GM18873 (cell line): ENCODE measurements around the gene SLC26A8.
A peak's percentile ranks its signal among the peaks of the same experiment; 100 is the strongest.
"Not testable (repeated sequence)": the region's sequence is repeated elsewhere in the genome, so short reads cannot be mapped to it uniquely, and the experiment has no call there.

ENCODE experiments used
- ATAC-seq: cut with Tn5 transposase; IDR thresholded peaks from one replicate; pipeline ENCODE4 v1.9.1; 2021; ENCODE audit warnings: mild to moderate bottlenecking, moderate library complexity, moderate number of reproducible peaks; ENCODE audit not compliant: unreplicated experiment, low FRiP score

The SLC26A8 gene

DNA sequence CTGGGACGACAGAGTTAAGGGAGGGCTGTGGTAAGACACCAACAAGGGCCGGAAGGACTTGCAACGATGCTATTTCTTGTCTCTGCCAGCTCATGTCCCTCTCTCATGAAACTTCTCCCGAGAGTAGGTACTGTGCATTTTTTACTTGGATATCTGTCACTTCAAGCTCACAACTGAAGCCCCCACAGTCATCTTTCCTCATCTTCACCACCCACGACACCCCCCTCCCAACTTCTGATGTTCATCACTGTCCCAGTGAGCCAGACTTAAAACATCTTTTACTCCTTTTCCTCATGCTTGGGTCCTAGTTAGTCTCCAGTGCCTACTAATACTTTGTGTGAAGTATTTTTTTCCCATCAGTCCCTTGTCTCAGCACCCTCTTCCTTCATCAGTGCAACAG lies 68.9 kb downstream of the SLC26A8 start:
- no peak for ATAC-seq

DNA sequence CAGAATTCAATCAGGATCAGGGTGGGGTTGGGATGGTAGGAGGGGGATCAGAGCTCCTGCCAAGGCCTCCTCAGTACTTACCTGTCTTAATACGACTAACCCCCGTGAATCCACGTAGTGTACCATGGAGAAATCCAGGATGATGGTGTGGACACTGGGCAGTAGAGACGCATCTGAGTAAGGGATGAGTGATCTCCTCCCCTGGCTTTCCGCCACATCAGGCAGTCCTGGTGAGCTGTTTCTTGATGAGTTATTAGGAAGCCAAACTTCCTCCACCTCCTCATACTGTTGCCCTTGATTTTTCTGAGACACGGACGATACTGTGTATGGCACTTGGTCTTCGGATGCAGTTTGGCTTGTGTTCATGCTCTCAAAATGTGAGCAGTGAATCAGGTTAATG lies 69.4 kb downstream of the SLC26A8 start:
- ATAC-seq: no peak

DNA sequence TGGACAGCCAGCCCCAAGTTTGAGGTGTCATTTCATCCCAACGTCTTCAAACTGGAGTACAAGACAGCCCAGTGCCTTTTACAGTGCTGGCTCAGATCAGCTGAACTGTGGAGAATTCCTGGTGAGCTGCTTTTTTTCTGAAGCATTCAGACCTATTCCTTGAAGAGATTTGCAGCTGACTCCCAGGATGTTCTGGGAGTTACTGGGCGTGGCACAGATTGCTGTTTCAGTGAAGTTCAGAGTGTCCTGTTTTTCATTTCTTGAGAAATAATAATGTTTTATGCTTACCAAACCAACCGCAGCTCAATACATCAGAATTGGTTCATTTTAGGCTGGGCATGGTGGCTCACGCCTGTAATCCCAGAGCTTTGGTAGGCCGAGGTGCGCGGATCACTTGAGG lies 70.1 kb downstream of the SLC26A8 start:
- no peak for ATAC-seq

DNA sequence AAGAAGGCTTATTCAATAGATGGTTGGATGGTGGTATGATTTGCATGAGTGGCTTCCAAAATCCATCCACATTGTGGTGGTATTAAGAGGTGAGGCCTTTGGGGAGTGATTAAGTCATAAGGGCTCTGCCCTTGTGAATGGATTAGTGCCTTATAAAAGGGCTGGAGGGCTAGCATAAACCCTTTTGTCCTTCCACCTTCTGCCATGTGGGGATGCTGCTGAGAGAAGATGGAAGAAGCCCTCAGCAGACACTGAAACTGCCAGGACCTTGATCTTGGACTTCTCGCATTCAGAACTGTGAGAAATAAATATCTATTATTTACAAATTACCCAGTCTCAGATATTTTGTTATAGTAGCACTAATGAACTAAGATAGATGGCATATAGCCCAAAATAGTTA lies 75.7 kb downstream of the SLC26A8 start:
- ATAC-seq: no peak

DNA sequence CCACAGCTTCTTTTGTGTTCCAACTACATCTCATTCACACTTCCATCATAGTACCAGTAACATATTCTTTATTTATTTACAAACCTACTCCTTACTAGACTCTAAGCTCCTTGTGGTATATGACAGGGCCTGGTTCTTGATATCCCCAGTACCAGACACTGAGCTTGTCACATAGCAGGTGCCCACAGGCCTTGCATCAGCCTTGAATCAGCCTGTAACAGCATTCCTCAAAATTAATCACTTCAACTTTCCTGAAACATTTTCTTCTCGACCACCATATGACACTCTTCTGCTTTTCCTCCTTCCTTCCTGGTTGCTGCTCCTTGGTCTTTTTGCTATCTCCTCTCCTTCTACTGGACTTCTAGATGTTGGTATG lies 78.8 kb downstream of the SLC26A8 start:
- no peak for ATAC-seq

DNA sequence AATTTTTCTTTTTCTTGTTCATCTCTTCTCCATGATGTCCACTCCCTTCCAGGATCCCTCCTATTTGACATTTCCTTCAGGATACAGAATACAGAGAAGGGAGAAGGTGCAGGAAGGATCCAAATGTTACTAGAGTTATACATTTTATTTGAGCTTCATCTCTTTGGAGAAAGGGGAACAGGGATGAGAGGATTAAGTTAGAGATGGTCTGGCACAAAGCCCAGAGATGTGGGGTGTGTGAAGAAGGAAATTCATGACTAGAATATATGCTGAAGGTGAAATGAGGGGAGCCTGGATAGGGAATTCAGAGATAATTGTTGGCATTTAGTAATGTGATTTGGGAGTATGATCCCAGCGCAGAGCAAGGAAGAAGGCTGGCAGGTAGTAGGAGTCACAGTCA lies 81.1 kb downstream of the SLC26A8 start:
- no peak for ATAC-seq

DNA sequence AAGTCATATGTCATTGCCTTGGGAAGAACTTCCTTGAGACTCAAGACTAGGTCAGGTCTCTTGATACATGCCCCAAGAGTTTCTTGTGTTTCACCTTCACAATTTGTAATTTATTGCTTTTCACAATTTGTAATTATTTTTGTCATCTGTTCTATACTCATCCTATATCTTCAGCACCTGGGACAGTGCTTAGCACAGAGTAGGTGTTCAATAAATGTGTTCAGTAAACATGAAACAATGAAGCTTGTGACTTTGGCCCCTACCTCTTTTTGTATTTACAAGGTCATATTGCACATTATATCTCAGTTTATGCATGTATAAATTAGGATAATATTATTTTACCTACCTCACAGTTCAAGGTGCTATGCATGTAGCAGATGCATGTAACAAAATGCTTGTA lies 82.1 kb downstream of the SLC26A8 start:
- no peak for ATAC-seq

DNA sequence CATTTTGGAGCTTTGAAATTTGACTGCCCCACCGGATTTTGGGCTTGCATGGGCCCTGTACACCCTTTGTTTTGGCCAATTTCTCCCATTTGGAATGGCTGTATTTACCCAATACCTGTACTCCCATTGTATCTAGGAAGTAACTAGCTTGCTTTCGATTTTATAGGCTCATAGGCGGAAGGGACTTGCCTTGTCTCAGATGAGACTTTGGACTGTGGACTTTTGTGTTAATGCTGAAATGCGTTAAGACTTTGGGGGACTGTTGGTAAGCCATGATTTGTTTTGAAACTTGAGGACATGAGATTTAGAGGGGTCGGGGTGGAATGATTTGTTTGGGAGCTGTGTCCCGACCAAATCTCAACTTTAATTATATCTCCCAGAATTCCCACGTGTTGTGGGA lies 83.3 kb downstream of the SLC26A8 start:
- not testable (repeated sequence) for ATAC-seq

DNA sequence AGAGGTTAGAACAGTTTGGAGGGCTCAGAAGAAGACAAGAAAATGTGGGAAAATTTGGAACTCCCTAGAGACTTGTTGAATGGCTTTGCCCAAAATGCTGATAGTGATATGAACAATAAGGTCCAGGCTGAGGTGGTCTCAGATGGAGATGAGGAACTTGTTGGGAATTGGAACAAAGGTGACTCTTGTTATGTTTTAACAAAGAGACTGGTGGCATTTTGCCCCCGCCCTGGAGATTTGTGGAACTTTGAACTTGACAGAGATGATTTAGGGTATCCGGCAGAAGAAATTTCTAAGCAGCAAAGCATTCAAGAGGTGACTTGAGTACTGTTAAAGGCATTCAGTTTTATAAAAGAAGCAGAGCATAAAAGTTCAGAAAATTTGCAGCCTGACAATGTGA lies 84.4 kb downstream of the SLC26A8 start:
- ATAC-seq: not testable (repeated sequence)

DNA sequence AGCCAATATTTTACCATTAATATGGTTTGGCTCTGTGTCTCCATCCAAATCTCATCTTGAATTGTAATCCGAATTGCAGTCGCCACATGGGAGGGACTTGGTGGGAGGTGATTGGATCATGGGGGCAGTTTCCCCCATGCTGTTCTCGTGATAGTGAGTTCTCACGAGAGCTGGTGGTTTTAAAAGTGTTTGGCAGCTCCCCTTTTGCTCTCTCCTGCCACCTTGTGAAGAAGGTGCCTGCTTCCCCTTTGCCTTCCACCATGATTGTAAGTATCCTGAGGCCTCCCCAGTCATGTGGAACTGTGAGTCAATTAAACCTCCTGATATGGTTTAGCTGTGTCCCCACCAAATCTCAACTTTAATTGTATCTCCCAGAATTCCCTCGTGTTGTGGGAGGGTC lies 85.2 kb downstream of the SLC26A8 start:
- ATAC-seq: not testable (repeated sequence)

DNA sequence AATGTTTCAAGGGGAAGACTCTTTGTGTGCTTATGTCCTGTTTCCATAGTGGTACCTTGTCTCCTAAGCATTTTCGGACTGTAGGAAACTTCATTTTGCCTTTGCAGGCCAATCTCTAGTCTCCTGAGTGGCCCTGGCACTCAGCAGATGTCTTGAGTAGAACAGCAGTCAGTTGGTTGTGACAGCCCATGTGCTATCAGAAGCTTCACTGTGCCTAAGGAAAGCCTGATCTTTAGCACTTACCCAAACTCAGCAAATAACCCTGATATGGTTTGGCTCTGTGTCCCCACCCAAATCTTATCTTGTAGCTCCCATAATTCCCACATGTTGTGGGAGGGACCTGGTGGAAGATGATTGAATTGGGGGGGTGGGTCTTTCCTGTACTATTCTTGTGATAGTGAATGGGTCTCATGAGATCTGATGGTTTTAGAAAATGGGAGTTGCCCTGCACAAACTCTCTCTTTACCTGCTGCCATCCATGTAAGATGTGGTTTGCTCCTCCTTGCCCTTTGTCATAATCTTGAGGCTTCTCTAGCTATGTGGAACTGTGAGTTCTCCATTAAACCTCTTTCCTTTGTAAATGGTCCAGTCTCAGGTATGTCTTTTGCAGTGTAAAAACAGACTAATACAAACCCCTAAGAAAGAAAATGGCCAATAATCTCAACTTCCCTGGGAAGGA lies 87.6 kb downstream of the SLC26A8 start:
- no peak for ATAC-seq

DNA sequence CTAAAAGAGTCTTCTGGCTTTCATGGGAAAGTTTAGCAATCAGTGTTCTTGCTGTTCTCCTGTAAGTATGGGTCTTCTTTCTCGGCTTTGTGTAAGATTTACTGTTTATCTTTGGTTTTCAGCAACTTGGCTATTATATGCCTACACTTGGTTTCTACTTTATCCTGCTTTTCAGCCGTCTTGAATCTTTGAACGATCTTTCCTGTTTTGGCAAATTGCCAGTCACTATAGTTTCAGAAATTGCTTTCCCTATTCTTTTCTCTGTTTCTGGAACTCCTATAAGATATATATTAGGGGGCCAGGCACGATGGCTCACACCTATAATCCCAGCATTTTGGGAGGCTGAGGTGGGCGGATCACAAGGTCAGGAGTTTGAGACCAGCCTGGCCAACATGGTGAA lies 89.0 kb downstream of the SLC26A8 start:
- ATAC-seq: no peak

DNA sequence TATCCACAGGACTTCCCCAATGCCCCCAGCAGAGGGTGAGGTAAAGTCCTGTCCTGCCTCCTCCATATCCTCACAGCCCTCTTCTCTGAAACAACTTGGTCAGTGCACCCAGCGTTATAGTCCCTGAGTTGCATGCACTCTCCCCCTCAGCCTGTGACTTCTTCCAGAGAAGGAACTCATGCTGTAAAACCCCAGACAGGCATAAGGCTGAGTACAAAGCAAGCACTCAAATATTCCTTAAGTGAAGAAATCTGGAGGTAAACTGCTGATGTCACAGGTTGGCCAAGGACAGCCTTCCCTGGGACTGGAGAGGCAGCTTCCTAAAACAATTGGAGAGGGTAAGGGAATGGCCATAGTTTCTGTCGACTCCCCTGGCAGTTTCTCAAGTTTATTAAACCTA lies 90.6 kb downstream of the SLC26A8 start:
- ATAC-seq: no peak

DNA sequence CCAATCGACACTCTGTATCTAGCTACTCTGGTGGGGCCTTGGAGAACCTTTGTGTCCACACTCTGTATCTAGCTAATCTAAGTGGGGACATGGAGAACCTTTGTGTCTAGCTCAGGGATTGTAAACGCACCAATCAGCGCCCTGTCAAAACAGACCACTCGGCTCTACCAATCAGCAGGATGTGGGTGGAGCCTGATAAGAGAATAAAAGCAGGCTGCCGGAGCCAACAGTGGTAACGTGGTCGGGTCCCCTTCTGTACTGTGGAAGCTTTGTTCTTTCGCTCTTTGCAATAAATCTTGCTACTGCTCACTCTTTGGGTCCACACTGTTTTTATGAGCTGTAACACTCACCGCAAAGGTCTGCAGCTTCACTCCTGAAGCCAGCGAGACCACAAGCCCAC lies 92.6 kb downstream of the SLC26A8 start:
- not testable (repeated sequence) for ATAC-seq

DNA sequence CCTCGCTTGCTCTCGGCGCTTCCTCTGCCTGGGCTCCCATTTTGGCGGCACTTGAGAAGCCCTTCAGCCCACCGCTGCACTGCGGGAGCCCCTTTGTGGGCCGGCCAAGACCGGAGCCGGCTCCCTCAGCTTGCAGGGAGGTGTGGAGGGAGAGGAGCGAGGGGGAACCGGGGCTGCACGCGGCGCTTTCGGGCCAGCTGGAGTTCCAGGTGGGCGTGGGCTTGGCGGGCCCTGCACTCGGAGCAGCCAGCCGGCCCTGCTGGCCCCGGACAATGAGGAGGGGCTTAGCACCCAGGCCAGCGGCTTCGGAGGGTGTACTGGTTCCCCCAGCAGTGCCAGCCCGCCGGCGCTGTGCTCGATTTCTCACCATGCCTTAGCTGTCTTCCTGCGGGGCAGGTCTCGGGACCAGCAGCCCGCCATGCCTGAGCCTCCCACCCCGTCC lies 93.3 kb downstream of the SLC26A8 start:
- no peak for ATAC-seq

DNA sequence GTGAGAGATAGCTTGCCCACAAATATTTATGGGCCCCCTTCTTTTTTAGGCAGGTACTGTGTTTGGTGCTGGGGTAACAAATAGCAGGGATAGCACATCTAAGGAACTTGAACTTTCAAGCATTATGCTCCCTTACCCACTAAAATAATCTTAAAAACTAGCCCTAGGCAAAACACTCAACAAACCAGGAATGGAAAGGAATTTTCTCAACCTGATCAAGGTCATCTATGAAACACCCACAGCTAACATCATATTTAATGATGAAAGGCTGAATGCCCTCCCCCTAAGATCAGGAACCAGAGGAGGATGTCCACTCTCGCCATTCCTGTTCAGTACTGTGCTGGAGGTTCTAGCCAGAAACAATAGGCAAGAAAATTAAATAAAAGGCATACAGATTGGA lies 94.8 kb downstream of the SLC26A8 start:
- no peak for ATAC-seq

DNA sequence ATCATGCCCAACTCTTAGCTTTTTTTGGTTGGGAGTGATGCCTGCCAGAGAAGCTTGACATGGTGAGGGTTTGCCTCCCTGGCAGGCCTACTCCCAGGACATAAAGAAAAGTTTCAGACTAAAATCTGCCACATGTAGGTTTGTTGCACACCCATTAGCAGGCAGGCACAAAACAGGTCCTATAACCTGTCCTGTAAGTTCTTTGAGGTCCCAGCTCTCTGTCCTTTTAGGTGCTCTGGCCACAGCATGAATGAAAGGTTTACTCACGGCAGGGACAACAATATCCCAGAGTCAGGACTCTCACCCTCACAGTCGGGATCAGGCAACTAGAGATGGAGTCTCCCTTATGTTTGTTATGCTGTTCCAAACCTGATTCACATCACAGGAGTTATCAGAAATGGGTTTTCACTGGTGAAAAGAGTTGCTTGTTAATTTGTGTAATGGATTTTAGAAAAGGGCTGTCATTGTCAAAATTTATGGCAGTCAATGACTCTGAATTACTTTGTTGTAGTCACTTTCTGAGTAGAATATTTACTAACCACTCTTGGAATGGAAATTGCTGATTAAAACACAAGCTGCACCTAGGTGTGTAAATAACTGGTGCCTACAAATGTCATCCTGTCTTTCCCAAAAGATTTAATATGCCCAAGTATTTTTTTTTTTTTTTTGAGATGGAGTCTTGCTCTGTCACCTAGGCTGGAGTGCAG lies 97.8 kb downstream of the SLC26A8 start:
- ATAC-seq: no peak

DNA sequence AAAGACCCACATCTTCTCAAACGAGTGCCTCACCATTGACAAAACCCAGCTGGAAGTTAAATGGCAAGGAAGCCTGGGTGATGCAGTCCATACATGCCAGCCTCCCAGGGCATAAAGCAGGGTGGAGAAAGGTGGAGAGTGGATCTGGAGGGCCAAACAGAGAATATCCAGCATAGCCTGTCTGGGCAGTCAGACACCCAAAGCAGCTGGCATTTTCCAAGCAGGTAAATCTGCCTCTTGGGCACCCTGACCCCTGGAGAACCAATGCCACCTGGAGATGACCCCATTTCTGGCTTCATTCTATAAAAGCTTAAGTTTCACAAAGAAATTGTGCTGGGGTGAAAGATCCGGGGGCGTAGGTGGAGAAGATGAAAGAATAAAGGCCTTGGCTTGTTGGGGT lies 98.5 kb downstream of the SLC26A8 start:
- no peak for ATAC-seq

DNA sequence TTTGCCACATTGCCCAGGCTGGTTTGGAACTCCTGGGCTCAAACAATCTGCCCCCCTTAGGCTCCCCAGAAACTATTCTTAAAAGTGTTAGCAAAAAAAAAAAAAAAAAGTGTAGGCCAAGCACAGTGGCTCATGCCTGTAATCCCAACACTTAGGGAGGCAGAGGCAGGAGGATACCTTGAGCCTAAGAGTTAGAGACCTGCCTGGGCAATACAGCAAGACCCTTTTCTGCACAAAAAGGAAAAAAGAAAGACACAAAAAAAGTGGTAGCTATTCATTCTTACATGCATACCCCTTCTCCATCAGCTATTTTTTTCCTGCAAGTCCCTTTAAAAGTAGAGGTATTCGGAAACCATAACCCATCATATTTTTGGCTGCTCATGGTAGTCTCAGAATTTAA lies 100.3 kb downstream of the SLC26A8 start:
- no peak for ATAC-seq

DNA sequence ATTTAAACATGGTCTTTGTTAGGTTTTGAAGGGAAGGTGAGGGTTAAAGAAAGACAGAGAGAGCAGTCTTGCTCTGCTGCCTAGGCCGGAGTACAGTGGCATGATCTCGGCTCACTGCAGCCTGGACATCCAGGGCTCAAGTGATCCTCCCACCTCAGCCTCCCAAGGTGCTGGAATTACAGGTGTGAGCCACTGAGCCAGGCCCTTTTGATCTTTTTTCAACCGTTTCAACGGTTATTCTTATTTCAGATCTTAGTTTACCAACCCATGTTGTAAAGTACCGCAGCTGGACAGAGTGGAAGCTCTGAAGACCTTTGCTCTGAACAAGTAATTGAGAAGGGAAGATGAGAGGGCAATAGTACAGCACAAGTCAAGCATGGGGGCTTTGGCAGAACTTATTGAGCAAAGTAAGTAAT lies 102.3 kb downstream of the SLC26A8 start:
- no peak for ATAC-seq

DNA sequence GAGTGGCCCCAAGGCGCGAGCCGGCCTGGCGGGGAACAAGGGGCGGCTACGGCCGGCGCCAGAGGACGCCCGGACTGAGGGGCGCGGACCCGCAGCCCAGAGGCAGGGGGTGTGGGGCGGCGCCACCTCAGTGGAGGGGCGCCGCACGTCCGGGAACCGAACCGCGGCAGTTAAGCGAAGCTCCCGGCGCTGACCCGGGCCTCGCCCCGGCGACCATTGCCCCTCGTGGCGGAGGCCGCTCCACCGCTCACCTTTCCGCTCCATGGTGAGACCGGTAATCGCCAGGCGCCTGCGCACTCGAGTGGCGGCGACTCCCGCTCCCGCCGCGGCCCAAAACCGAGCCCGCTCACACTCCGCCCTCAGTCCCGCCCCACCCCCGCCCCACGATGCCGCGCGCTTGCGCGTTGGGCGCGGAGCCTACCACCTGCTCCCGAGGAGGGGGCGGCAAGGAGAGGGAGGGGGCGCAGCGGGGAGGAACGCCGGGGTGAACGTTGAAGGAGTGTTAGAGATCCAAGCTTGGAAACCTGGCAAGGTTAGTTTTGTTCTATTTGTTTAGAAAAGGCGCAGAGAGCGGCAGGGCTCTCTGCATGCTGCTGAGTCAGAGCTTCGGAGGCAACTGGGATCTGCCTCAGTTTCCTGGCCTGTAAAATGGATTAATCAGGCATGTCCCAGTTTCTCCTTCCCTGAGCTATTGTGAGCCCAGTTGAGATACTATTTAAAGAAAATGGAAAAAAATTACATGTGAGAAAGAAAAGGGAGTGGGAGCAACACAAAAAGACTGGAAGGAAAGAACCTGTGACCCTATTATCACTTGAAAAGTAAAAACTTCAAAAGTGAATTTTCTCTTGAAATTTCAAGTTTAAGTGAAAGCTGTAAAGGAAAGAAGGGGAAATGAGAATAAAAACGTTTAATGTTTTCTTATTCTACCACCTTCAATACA lies 103.4 kb downstream of the SLC26A8 start, which contains the start of gene SRPK1:
Gene SRPK1 (minus strand): TSS at position 306 of the 940 bp plus-strand sequence. CDS start 42 bp downstream, at position 264.
- ATAC-seq: peak; percentile 62
